Stimulated activated CD8-positive, alpha-beta memory T cell treated with anti-CD3 and anti-CD28 coated beads, Interleukin-2, amount 100 ng/mL, for 48 hours (primary cell): ENCODE results near the gene LYSMD2.

ENCODE experiments used
- DNase-seq, 2 donors: peaks; one replicate each; pipeline ENCODE4 v3.0.0-alpha.2; 2020; ENCODE audit warnings: low read depth in 2 of 2

The LYSMD2 gene

DNA sequence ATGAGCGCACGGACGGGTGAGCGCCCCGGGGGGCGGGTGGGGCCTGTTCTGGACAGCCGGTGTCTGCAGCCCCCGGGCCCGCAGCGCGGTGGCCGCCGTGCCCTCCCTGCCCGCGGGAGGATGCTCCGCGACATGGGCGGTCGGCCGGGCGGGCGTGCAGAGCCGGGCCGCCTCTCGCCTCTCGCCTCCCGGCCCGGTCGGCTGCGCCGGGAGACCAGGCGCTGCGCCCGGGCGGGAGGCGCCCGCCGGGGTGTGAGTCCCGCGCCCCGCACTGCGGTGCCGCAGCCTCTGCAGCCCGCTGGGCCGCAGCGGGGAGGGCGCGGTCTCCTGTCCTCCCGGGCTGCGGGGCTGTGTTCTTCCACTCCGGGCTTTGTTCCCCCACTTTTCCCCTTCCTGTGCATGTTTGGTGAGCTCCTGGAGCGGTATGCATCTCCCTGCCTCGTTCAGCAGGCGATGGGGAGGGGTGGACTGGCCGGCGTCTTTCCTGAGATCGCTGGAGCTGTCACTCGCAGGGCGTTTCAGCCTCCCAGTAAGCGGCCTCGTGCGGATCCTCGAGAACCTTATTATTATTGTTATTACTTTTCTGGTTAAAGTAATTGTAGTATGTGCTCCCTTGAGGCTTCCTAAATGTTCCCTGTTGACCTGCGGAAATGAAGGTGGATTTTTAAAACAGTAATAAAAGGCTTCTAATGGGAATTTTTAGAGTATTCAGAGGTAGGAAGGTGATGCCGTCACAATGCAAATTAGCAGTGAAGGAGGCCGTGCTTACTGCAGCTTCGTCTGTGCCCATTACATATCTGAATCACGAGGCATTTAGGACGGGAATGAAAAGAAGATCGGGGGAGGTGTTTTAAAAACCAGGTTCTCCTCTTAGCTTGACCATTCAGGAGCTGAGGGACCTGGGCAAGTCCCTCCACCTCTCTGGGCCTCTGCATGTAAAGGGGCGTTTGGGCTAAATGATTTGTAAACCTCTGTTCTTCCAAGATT lies 14.5 kb upstream of the LYSMD2 start:
- no peak for DNase-seq

- no peak for DNase-seq
Observed at GRCh38 chr15:51750792-51751696, 13.6 kb upstream of the LYSMD2 start, which contains the start of gene TMOD2. TSS of gene TMOD2 (plus strand) at chr15:51751597. CDS start at chr15:51766442, 14,845 bp downstream.

- no peak for DNase-seq
Observed at GRCh38 chr15:51750186-51750585, 12.7 kb upstream of the LYSMD2 start.

DNA sequence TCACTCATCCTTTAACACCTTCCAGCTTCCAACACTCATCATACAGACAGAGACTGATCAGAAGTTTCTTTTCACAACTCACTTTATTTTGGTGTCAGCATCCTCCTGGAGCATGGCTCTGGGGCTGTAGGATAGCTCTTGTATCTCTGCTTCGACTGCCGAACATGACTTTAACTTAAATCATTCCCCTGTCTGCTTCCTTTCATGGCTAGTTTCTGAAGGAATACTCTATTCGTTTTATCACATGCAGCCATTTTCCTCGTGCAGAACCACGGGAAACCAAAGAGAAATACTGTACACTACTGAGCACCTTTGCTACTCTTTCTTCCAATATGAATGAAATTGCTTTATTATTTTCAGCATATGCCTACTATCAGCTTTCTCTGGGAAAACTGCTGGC lies 11.9 kb upstream of the LYSMD2 start:
- no peak for DNase-seq

DNA sequence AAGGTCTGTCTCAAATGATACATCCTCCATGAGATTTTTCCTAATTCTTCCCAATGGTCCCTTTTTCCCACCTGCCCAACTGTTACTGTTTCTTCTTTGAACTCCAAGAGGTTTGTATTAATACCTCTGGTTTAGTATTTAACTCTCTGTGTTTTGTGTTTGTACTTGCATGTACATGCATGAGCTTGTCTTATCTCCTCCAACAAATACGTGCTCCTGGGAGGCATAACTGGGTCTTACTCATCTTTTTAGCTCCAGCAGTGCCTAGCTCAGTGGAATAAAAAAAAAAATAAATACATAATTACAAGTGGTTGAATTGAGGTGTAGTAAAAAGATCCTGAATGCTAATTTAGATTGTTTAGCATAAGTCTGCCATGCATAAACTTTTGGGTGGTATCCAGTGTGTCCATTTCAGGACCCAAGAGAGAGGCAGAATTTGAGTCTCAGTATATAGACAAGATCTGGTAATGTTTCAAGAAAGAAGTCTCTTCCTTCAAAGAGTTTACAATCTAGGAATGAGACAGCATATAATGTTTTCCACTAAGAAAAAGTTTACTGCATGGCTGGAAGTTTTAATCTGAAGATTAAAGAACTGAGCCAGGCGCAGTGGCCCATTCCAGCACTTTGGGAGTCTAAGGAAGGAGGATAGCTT lies 1.7 kb upstream of the LYSMD2 start:
- no peak for DNase-seq

GRCh38 chr15:51738553-51738952 lies 1.1 kb upstream of the LYSMD2 start:
- no peak for DNase-seq

- peak; percentile 33 to 39 for DNase-seq
Observed at GRCh38 chr15:51736751-51737521, 519 bp downstream of the LYSMD2 start.

- DNase-seq = no peak
Observed at GRCh38 chr15:51736069-51736468, 1.4 kb downstream of the LYSMD2 start.

GRCh38 chr15:51735228-51736010 lies 2.0 kb downstream of the LYSMD2 start:
- DNase-seq = no peak

- DNase-seq = no peak
Observed at GRCh38 chr15:51732646-51733045, 4.8 kb downstream of the LYSMD2 start.

DNA sequence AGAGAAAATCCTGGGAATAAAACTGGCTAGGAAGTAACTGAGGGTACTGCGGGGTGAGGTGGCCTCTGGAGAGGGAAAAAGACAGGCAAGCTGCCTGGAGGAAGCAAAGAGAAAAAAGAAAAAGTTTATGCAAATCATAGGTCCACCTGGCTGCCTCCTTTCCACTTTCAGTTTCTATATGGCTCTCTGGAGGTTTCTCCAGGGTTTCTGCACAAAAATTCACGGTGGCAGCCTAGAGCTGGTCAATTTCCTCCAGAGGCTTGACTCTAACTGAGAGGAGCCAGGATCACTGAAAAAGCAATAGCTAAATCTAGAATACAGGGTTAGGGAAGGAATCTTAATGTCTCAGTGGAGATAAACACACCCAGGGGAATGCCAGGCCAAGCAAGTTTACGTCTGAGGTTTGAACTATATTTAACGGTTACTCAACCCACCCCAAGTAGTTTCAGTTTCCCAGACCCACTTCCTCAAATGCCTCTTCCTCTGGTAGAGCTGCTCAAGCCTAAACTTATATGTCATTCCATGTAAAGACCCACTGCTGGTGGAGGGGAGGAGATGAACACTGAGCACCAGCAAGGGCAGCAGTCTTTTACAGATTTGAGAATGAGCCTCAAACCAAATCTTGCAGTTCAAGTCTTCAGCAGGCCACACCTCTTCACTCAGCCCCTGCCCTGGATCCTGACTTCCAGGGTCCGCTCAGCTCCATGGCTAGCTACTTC lies 5.7 kb downstream of the LYSMD2 start:
- peak in 1 of 2 donors; percentile 3 for DNase-seq

- no peak for DNase-seq
Observed at GRCh38 chr15:51727141-51727897, 10.1 kb downstream of the LYSMD2 start.

- DNase-seq = no peak
Observed at GRCh38 chr15:51726302-51727073, 11.0 kb downstream of the LYSMD2 start.

- no peak for DNase-seq
Observed at GRCh38 chr15:51724673-51725072, 12.8 kb downstream of the LYSMD2 start.

GRCh38 chr15:51724199-51724598 lies 13.3 kb downstream of the LYSMD2 start:
- DNase-seq = no peak

DNA sequence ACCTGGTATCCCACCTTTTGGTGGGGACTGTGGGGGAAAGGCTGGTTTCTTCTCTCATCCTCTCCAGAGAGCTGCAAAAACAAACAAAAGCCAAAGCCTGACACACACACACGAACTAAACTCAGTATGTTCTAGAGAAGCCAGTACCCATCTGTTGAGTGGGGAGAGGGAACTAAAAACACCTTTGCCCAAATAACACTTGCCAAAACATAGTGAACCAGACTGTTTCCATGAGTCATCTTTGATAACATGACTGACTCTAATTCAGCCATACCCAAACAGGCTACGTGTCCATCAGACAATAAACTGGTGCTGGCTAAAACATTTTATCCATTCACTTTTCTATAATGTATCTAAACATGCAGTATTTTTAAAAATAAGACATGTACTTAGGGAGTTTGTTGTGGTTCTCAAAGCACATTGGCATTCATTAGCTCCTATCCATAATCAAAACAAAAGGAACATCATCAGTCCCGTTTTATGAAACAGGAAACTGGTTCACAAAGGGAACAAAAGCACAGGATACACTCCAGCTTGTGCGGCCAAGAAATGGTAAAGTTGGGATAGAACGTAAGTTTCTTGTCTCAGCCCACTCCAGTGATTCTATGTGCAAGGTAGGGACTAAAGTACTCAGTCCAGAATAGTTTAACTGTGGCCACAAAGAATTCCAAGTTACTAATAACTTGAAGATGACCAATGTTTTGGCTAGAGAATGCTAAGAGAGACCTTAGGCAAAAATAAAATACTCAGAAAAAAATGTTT lies 16.1 kb downstream of the LYSMD2 start:
- no peak for DNase-seq
